ENCODE data around the gene TMEM150A.
"Not testable (repeated sequence)": the region's sequence is repeated elsewhere in the genome, so short reads cannot be mapped to it uniquely, and the experiment has no call there.

Gene TMEM150A

GRCh38 chr2:85631316-85631715 is 28.8 kb upstream of the TMEM150A start:
- TF ChIP-seq JUND (IDR thresholded peaks at IDR 0.05; ENCODE audit: low read depth), result no peak
- DNase-seq (ENCODE audit: low read depth in 1 of 2, low spot score in 1 of 2), result no peak
- in situ Hi-C loops (cut with HindIII; ENCODE audit: low pct_unique_long_range_greater_than_20kb, low sequenced_read_pairs), result no loop called here

DNA sequence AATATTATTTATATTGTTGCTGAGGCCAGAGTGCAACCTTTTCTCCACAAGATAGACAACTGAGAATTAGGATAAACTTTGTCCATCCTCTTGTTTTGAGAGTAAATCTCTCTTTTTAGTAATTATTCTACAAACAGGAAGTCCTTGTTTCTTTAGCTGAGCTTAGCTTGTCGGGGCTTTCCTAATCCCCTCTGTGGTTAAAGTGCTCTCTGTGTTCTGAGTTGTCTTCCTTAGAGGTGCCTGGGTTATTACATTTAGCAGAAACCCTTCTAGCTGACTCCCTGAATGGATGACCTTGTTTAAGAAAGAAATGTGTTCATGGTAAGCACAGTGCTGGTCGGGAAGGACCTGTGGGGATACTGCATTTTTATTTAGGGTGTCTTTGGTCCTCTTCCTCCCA is 26.2 kb upstream of the TMEM150A start:
- in situ Hi-C loops (cut with HindIII; ENCODE audit: low pct_unique_long_range_greater_than_20kb, low sequenced_read_pairs), result no loop called here
- TF ChIP-seq JUND (IDR thresholded peaks at IDR 0.05; ENCODE audit: low read depth), result no peak
- DNase-seq (ENCODE audit: low read depth in 1 of 2, low spot score in 1 of 2), result no peak

- TF ChIP-seq JUND (IDR thresholded peaks at IDR 0.05; ENCODE audit: low read depth), result no peak
- in situ Hi-C loops (cut with HindIII; ENCODE audit: low pct_unique_long_range_greater_than_20kb, low sequenced_read_pairs), result no loop called here
- no peak for DNase-seq (ENCODE audit: low read depth in 1 of 2, low spot score in 1 of 2)
These were observed 21.5 kb upstream of the TMEM150A start for GRCh38 chr2:85623991-85624390.

GRCh38 chr2:85621338-85621737 is 18.8 kb upstream of the TMEM150A start:
- DNase-seq (ENCODE audit: low read depth in 1 of 2, low spot score in 1 of 2), result no peak
- in situ Hi-C loops (cut with HindIII; ENCODE audit: low pct_unique_long_range_greater_than_20kb, low sequenced_read_pairs), result no loop called here
- TF ChIP-seq JUND (IDR thresholded peaks at IDR 0.05; ENCODE audit: low read depth), result no peak

DNA sequence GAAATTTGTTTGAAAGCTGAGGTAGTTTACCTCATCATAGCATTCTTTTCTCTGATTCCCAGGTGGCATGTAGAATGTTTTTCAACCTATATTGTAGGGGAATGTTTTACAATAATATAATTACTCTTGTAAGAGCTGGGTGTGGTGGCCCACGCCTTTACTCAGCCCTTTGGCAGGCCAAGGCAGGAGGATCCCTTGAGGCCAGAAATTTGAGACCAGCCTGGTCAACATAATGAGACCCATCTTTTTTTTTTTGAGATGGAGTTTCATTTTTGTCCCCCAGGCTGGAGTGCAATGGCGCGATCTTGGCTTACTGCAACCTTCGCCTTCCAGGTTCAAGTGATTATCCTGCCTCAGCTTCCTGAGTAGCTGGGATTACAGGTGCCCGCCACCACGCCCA is 17.1 kb upstream of the TMEM150A start:
- no peak for TF ChIP-seq JUND (IDR thresholded peaks at IDR 0.05; ENCODE audit: low read depth)
- no peak for DNase-seq (ENCODE audit: low read depth in 1 of 2, low spot score in 1 of 2)
- in situ Hi-C loops (cut with HindIII; ENCODE audit: low pct_unique_long_range_greater_than_20kb, low sequenced_read_pairs), result no loop called here

- DNase-seq (ENCODE audit: low read depth in 1 of 2, low spot score in 1 of 2); in situ Hi-C loops (cut with HindIII; ENCODE audit: low pct_unique_long_range_greater_than_20kb, low sequenced_read_pairs): not testable (repeated sequence)
These were observed 15.2 kb upstream of the TMEM150A start for GRCh38 chr2:85617723-85618122.

GRCh38 chr2:85615413-85615728 is 12.9 kb upstream of the TMEM150A start:
- no peak for DNase-seq (ENCODE audit: low read depth in 1 of 2, low spot score in 1 of 2)
- no peak for TF ChIP-seq JUND (IDR thresholded peaks at IDR 0.05; ENCODE audit: low read depth)
- in situ Hi-C loops (cut with HindIII; ENCODE audit: low pct_unique_long_range_greater_than_20kb, low sequenced_read_pairs), result no loop called here

DNA sequence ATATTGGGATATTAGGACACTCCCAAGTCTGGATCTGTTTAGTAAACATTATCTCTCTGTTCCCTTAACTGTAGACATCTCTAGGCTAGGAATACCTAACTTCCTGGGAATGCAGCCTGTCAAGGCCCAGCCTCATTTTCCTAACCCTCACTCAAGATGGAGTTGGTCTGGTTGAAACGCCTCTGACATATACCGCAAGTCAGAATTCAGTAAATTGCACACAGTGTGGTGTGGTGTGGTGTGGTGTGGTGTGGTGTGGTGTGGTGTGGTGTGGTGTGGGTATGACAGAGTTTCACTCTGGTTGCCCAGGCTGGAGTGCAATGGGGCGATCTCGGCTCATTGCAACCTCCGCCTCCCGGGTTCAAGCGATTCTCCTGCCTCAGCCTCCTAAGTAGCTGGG is 12.3 kb upstream of the TMEM150A start:
- DNase-seq (ENCODE audit: low read depth in 1 of 2, low spot score in 1 of 2); in situ Hi-C loops (cut with HindIII; ENCODE audit: low pct_unique_long_range_greater_than_20kb, low sequenced_read_pairs): not testable (repeated sequence)

DNA sequence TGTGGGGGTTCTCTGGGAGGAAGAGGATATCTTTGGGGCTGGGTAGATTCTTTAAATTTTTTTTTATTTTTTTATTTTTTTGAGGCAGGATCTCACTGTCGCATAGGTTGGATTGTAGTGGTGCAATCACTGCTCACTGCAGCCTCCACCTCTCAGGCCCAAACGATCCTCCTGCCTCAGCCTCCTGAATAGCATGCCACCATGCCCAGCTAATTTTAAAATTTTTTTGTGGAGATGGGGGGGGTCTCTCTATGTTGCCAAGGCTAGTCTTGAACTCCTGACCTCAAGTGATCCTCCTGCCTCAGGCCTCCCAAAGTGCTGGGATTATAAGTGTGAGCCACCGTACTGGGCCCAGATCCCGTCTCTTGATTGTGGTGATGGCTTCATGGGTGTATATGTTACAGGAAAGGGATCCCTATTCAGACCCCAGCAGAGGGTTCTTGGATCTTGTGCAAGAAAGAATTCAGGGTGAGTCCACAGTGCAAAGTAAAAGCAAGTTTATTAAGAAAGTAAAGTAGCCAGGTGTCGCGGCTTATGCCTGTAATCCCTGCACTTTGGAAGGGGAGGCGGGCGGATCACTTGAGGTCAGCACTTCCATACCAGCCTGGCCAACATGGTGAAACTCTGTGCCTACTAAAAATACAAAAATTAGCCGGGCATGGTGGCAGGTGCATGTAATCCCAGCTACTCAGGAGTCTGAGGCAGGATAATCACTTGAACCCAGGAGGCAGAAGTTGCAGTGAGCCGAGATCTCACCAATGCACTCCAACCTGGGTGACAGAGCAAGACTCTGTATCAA is 11.4 kb upstream of the TMEM150A start:
- no peak for DNase-seq (ENCODE audit: low read depth in 1 of 2, low spot score in 1 of 2)
- in situ Hi-C loops (cut with HindIII; ENCODE audit: low pct_unique_long_range_greater_than_20kb, low sequenced_read_pairs), result no loop called here
- no peak for TF ChIP-seq JUND (IDR thresholded peaks at IDR 0.05; ENCODE audit: low read depth)

DNA sequence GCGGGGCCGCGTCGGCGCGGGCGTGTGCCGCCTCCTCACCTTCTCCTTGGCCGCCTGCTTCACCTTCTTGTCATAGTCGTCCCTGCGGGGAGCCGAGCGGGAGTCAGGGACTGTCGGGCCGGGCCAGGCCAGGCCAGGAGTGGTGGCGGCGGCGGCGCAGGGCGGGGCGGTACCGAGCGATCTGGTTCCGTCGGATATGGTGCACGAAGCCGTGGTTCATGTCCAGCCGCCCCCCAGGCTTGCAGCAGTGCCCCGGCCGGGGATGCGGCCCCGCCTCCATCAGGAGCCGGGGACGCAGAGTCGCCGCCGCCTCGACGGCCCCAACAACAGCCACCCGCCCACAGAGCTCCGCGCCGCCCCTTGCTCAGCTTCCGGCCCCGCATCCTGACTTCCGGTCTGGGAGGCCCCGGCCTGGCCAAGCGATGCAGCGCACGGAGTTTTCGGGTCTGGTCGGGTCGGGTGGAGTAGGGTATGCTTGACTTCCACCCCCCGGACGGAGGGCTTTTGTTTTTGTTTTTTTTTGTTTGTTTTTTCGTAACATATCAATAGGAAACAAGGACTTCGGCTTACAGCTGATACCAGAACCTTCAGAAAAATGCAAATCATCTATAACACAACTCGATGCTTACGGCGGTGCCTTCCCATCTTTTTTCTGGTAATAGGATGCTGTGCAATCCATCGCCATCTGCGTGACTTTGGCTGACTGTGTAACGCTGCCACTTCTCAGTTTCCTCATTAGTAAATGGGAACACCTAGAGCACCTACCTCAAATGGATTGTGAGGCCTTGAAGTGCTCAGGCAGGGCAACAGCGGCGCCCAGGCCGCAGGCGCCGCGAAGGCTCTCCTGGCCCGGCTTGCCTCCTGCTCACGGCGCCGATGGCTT is 9.4 kb upstream of the TMEM150A start, which contains the start of gene C2orf68:
TSS of gene C2orf68 (minus strand) at position 362 of the 883 bp plus-strand sequence. CDS start at position 280, 82 bp downstream.
- TF ChIP-seq JUND (IDR thresholded peaks at IDR 0.05; ENCODE audit: low read depth), result no peak
- peak; percentile 78 to 89 for DNase-seq (ENCODE audit: low read depth in 1 of 2, low spot score in 1 of 2)
- in situ Hi-C loops (cut with HindIII; ENCODE audit: low pct_unique_long_range_greater_than_20kb, low sequenced_read_pairs), result no loop called here

DNA sequence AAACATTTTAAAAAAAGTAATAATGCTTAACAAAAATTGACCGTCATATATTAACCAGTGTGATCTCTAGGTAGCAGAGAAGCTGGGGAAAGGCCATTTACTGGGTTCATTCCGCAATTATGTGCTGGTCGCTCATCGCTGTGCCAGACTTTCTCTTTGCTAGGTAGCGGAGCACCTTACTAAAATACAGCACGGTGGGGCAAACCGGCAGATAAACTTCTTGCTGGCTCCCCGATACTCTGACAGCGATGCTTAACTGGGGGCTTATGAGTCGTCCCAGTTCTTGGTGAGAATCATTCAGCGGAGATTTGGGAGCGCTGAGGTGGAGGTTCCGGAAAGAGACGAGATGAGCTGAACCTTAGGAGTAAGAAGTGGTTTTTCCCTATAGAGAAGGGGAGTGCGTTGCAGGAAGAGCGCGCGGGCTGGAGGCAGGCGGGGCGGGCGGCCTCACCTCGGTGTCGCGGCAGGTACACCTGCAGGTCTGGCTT is 8.8 kb upstream of the TMEM150A start:
- in situ Hi-C loops (cut with HindIII; ENCODE audit: low pct_unique_long_range_greater_than_20kb, low sequenced_read_pairs), result no loop called here
- no peak for DNase-seq (ENCODE audit: low read depth in 1 of 2, low spot score in 1 of 2)
- no peak for TF ChIP-seq JUND (IDR thresholded peaks at IDR 0.05; ENCODE audit: low read depth)

DNA sequence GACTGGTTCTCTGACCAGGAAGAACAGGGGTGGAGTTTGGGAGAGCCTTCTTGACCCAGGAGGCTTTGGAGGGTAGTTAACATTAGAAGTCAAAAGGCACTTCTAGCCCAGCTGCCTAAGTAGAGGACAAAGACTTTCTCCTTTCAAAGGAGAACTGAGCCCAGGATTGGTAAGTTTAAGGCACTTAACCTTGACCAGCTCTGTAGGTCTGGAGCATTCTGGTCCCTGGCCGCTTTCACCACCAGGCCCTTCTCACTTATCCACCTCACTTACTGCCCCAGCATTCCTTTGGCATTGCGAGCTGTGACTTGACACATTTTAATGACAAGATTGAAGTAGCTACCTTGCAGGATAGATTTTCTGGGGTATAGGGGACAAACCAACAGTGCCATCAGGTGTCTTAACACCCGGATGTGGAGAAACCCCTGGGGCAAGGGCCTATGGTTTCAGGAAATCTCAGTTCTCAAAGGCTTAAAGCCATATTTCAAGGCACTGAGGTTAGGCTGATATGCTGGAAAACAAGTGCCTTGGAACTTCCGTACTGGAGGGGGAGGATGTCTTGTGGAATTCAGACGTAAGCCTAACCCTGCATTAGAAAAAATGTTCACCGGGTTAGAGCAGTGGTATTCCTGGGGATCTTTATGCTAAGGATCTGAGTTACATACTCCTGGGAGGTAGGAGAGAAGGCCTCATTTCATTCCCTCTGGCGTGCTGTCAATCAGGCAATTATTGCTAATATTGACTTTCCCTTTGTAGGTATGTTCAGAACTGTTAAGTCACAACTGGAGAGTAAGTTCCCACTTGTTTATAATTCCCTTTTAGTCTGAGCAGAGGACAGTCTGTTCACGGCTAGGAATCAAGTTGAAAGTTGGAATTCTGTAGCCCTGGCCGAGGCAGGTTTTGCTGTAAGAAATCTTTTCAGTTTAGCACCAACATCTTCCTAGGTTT is 5.0 kb upstream of the TMEM150A start:
- in situ Hi-C loops (cut with HindIII; ENCODE audit: low pct_unique_long_range_greater_than_20kb, low sequenced_read_pairs), result no loop called here
- no peak for TF ChIP-seq JUND (IDR thresholded peaks at IDR 0.05; ENCODE audit: low read depth)
- no peak for DNase-seq (ENCODE audit: low read depth in 1 of 2, low spot score in 1 of 2)
